T-cell (primary cell): Measurements from ENCODE around the gene DLEC1. TPM values are rescaled to one million over a fixed set of nuclear protein-coding genes. Genes with fewer than 3 reads are reported as not detected.

ENCODE experiments used
- ATAC-seq, 4 experiments: fragments of 200-7000 bp in 3 of 4; fragments of 150-1000 bp in 1 of 4; cut with Tn5 transposase; replicated peaks in 1 of 4; 1 replicate in 3 of 4; 2 replicates in 1 of 4; pipeline ENCODE4 v1.10.0; 2021; ENCODE audit warnings: moderate library complexity in 3 of 4, mild to moderate bottlenecking in 2 of 4, moderate number of reproducible peaks in 1 of 4
- CTCF ChIA-PET, 2 donors: fragments of 300-600 bp; sonication (Branson Sonifier 250); formaldehyde crosslinking; loops; one replicate each; lab custom pipeline; 2022; ENCODE audit warnings: antibody characterized with exemption in 2 of 2; lab: Charles Lee
- POLR2A ChIA-PET, 2 donors: fragments of 300-600 bp; sonication (Branson Sonifier 250); formaldehyde crosslinking; loops; one replicate each; lab custom pipeline; 2022; ENCODE audit warnings: antibody characterized with exemption in 2 of 2; lab: Charles Lee
- DNase-seq, 35 experiments: peaks; one replicate each; pipeline versions ENCODE4 v3.0.0 to v3.0.0-alpha.2; 2013 to 2023
- H3K27ac ChIP-seq: one replicate; pipeline ENCODE4 v1.5.1; 2013; ENCODE audit warnings: low read length
- H3K27me3 ChIP-seq, 2 experiments: replicated peaks in 1 of 2; 1 replicate in 1 of 2; 2 replicates in 1 of 2; pipeline versions ENCODE4 v1.6.1 to v1.7.0; 2013; ENCODE audit warnings: low read length in 1 of 2, mixed read lengths in 1 of 2; ENCODE audit not compliant: control insufficient read depth in 2 of 2, insufficient read depth in 2 of 2; ENCODE audit errors: extremely low read depth in 1 of 2
- H3K36me3 ChIP-seq, 2 donors: 1 replicate in 1 of 2; 2 replicates in 1 of 2; pipeline versions ENCODE4 v1.6.1 to v1.7.0; 2013; ENCODE audit warnings: low read length in 1 of 2; ENCODE audit not compliant: control insufficient read depth in 2 of 2, insufficient read depth in 1 of 2; ENCODE audit errors: extremely low read depth in 1 of 2
- H3K4me1 ChIP-seq, 2 experiments: 1 replicate in 1 of 2; 2 replicates in 1 of 2; pipeline versions ENCODE4 v1.6.1 to v1.7.0; 2013; ENCODE audit warnings: low read length in 2 of 2, mixed read lengths in 1 of 2; ENCODE audit not compliant: insufficient read depth in 2 of 2, control insufficient read depth in 1 of 2; ENCODE audit errors: extremely low read depth in 1 of 2
- H3K4me3 ChIP-seq, 2 donors: 1 replicate in 1 of 2; 2 replicates in 1 of 2; pipeline versions ENCODE4 v1.5.1 to v1.7.0; 2013; ENCODE audit warnings: mild to moderate bottlenecking in 2 of 2, low read length in 1 of 2, moderate library complexity in 1 of 2; ENCODE audit not compliant: control insufficient read depth in 1 of 2; ENCODE audit errors: extremely low read depth in 1 of 2
- H3K9me3 ChIP-seq: 2 replicates; pipeline ENCODE4 v1.7.0; 2013
- H3K27ac Mint-ChIP-seq, 2 donors: one replicate each; pipeline ENCODE4 v1.8.0; 2020 to 2021; ENCODE audit warnings: mild to moderate bottlenecking in 2 of 2, mixed read lengths in 2 of 2
- H3K27me3 Mint-ChIP-seq, 2 donors: one replicate each; pipeline ENCODE4 v1.8.0; 2021 to 2022; ENCODE audit warnings: mixed read lengths in 2 of 2
- H3K36me3 Mint-ChIP-seq: one replicate; pipeline ENCODE4 v1.8.0; 2021; ENCODE audit warnings: mixed read lengths
- H3K4me1 Mint-ChIP-seq, 3 donors: one replicate each; pipeline ENCODE4 v1.8.0; 2020 to 2022; ENCODE audit warnings: mixed read lengths in 3 of 3, mild to moderate bottlenecking in 1 of 3
- H3K4me3 Mint-ChIP-seq, 3 donors: one replicate each; pipeline ENCODE4 v1.8.0; 2020 to 2022; ENCODE audit warnings: mild to moderate bottlenecking in 3 of 3, mixed read lengths in 3 of 3, moderate library complexity in 3 of 3
- H3K9me3 Mint-ChIP-seq, 3 donors: one replicate each; pipeline ENCODE4 v1.8.0; 2020 to 2022; ENCODE audit warnings: mixed read lengths in 3 of 3
- WGBS: methylation state at CpG from one replicate; pipeline ENCODE4 v1.1.5; 2013; ENCODE audit warnings: missing lambda C conversion rate; ENCODE audit not compliant: insufficient coverage; 5-methylcytosine and 5-hydroxymethylcytosine counted together
- total RNA-seq, 35 experiments: library from RNA in 6 of 35; stranded (reverse) in 6 of 35; fragments of 120-200 nt in 1 of 35; gene quantifications; one replicate each; pipeline versions ENCODE4 v1.2.1 to v1.2.4 and lab custom pipeline; 2013 to 2026

The DLEC1 gene
- total RNA-seq, 5 donors from 2014 or later (not counting 1 experiment from before 2014, with no cell fraction given): 4.7 to 21.7 (median 17.8) TPM

GRCh38 chr3:38168151-38169026 lies 129.4 kb downstream of the DLEC1 start:
- H3K36me3 Mint-ChIP-seq: peaks cover 3% of the 10 kb centered on the region
- ChIA-PET CTCF (no interaction called here), POLR2A (no interaction called here)
- no CpG with 5 or more reads among the region's 4 CpGs for WGBS
- ATAC-seq (no peak), DNase-seq (no peak)
- H3K27me3 ChIP-seq: no peaks in the 10 kb centered on the region
- H3K36me3 ChIP-seq: no peaks in the 10 kb centered on the region
- peak overlapping the region in 2 of 3 donors; percentile 92 to 93 for H3K4me3 Mint-ChIP-seq
- H3K27ac ChIP-seq: no peak overlapping the region
- no peaks in the 10 kb centered on the region for H3K9me3 Mint-ChIP-seq
- no peak overlapping the region for H3K4me3 ChIP-seq
- peaks cover 74 to 84% (median 81%) of the 10 kb centered on the region in 3 donors for H3K4me1 Mint-ChIP-seq
- H3K27ac Mint-ChIP-seq: no peak overlapping the region
- no peaks in the 10 kb centered on the region for H3K9me3 ChIP-seq
- peaks cover 22 to 27% of the 10 kb centered on the region in 2 experiments for H3K4me1 ChIP-seq
- no peaks in the 10 kb centered on the region for H3K27me3 Mint-ChIP-seq

GRCh38 chr3:38169027-38169317 lies 130.0 kb downstream of the DLEC1 start:
- Histone ChIP-seq H3K4me1 (peaks cover 24 to 31% of the 10 kb centered on the region in 2 experiments), H3K27me3 (no peaks in the 10 kb centered on the region), H3K27ac (no peak overlapping the region), H3K36me3 (no peaks in the 10 kb centered on the region), H3K9me3 (no peaks in the 10 kb centered on the region), H3K4me3 (no peak overlapping the region)
- WGBS: no CpG with 5 or more reads among the region's 1 CpG
- H3K36me3 Mint-ChIP-seq: peaks cover 3% of the 10 kb centered on the region
- DNase-seq (no peak), ATAC-seq (no peak)
- no peaks in the 10 kb centered on the region for H3K9me3 Mint-ChIP-seq
- CTCF ChIA-PET: interaction anchor here in 1 of 2 donors (0.7 kb wide), 1 partner anchor 25 kb away, joined by 9 read pairs; no protein-coding TSS in a partner anchor
- peak overlapping the region in 1 of 2 donors; percentile 36 for H3K27ac Mint-ChIP-seq
- POLR2A ChIA-PET: no interaction called here
- H3K4me3 Mint-ChIP-seq: peak overlapping the region in 1 of 3 donors; percentile 9
- peaks cover 80 to 89% (median 87%) of the 10 kb centered on the region in 3 donors for H3K4me1 Mint-ChIP-seq
- H3K27me3 Mint-ChIP-seq: no peaks in the 10 kb centered on the region

- Mint-ChIP-seq H3K27me3 (no peaks in the 10 kb centered on the region), H3K36me3 (peaks cover 3% of the 10 kb centered on the region), H3K4me3 (no peak overlapping the region), H3K9me3 (no peaks in the 10 kb centered on the region), H3K27ac (no peak overlapping the region), H3K4me1 (peaks cover 87 to 89% (median 87%) of the 10 kb centered on the region in 3 donors)
- WGBS: 100% methylated on average over 2 of the region's 4 CpGs
- DNase-seq (no peak), ATAC-seq (no peak)
- Histone ChIP-seq H3K36me3 (no peaks in the 10 kb centered on the region), H3K27ac (no peak overlapping the region), H3K4me3 (no peak overlapping the region), H3K4me1 (peaks cover 22 to 28% of the 10 kb centered on the region in 2 experiments), H3K9me3 (no peaks in the 10 kb centered on the region), H3K27me3 (no peaks in the 10 kb centered on the region)
- CTCF ChIA-PET: no interaction called here
- POLR2A ChIA-PET: no interaction called here
Measured at GRCh38 chr3:38170722-38171121, 131.7 kb downstream of the DLEC1 start.

GRCh38 chr3:38171622-38172021 lies 132.6 kb downstream of the DLEC1 start:
- no peaks in the 10 kb centered on the region for H3K36me3 ChIP-seq
- DNase-seq: no peak
- H3K27ac Mint-ChIP-seq: no peak overlapping the region
- peaks cover 80 to 83% (median 83%) of the 10 kb centered on the region in 3 donors for H3K4me1 Mint-ChIP-seq
- H3K27me3 ChIP-seq: no peaks in the 10 kb centered on the region
- H3K4me3 ChIP-seq: no peak overlapping the region
- CTCF ChIA-PET: interaction anchor here in 1 of 2 donors (0.7 kb wide), 1 partner anchor 19 kb away, joined by 3 read pairs; no protein-coding TSS in a partner anchor
- H3K27me3 Mint-ChIP-seq: no peaks in the 10 kb centered on the region
- no peaks in the 10 kb centered on the region for H3K9me3 Mint-ChIP-seq
- H3K4me3 Mint-ChIP-seq: no peak overlapping the region
- ATAC-seq: no peak
- H3K27ac ChIP-seq: no peak overlapping the region
- POLR2A ChIA-PET: interaction anchor here in 1 of 2 donors (0.5 kb wide), 1 partner anchor 903 kb away, joined by 3 read pairs; no protein-coding TSS in a partner anchor
- peaks cover 3% of the 10 kb centered on the region for H3K36me3 Mint-ChIP-seq
- WGBS: no CpG with 5 or more reads among the region's 2 CpGs
- H3K9me3 ChIP-seq: no peaks in the 10 kb centered on the region
- H3K4me1 ChIP-seq: peaks cover 18 to 19% of the 10 kb centered on the region in 2 experiments

Other genes starting within 250 kb of the DLEC1 start
- 1 to 10 TPM in 4 of 5 donors, under 1 TPM in 1; 0.54 to 2.5 (median 2.0) TPM for gene CTDSPL, start 177.3 kb upstream of the DLEC1 start, total RNA-seq
- gene VILL, start 48.4 kb upstream of the DLEC1 start, total RNA-seq: 10 to 100 TPM; 26.6 to 44.6 (median 42.1) TPM
- gene PLCD1, start 9.6 kb upstream of the DLEC1 start, total RNA-seq: 10 to 100 TPM; 31.3 to 91.0 (median 75.7) TPM
- 10 to 100 TPM; 70.7 to 97.1 (median 90.8) TPM for gene ACAA1, start 97.9 kb downstream of the DLEC1 start, total RNA-seq
- gene MYD88, start 99.5 kb downstream of the DLEC1 start, total RNA-seq: 10 to 100 TPM; 32.4 to 68.5 (median 56.6) TPM
- 10 to 100 TPM; 30.7 to 40.4 (median 37.4) TPM for gene OXSR1, start 126.3 kb downstream of the DLEC1 start, total RNA-seq
- gene SLC22A13, start 226.6 kb downstream of the DLEC1 start, total RNA-seq: under 1 TPM; 0.35 to 0.79 (median 0.68) TPM
- gene SLC22A14, start 243.1 kb downstream of the DLEC1 start, total RNA-seq: under 1 TPM in 1 of 5 donors, not detected in 4; 0.10 TPM